ENCODE measurements around the gene SNRNP200.

- no peak for TF ChIP-seq POLR2A (IDR thresholded peaks at IDR 0.05)
- TF ChIP-seq CTCF (IDR thresholded peaks at IDR 0.05), result no peak
Measured at GRCh38 chr2:96291751-96292150, 13.6 kb downstream of the SNRNP200 start.
